Measurements from ENCODE around the gene GSX2. TPM values are rescaled to one million over a fixed set of nuclear protein-coding genes. Genes with fewer than 3 reads are reported as not detected.

Gene GSX2
- total and polyA plus RNA-seq, 2 of the 8 experiments (the other 6 are each of a cell fraction or from before 2014, with no cell fraction given), result not detected

- TF ChIP-seq CHD7 (IDR thresholded peaks at IDR 0.05; ENCODE audit: insufficient replicate concordance, low read length), result no peak
Measured at GRCh38 chr4:54082168-54082567, 17.8 kb upstream of the GSX2 start (continued).

Data from H1 (cell line).